ENCODE results near the gene DGCR6. TPM values are rescaled to one million over a fixed set of nuclear protein-coding genes. Genes with fewer than 3 reads are reported as not detected.

Gene DGCR6
- total RNA-seq, 1 experiment from 2014 or later, result 1.8 TPM

Other genes starting within 250 kb of the DGCR6 start
- gene PRODH, start 30.0 kb downstream of the DGCR6 start, total RNA-seq (2021), result 51.2 and 54.3 TPM in 2 replicates
- 47.2 and 50.7 TPM in 2 replicates for gene DGCR2, start 216.1 kb downstream of the DGCR6 start, total RNA-seq (2021)
- gene TSSK2, start 225.0 kb downstream of the DGCR6 start, total RNA-seq (2021), result not detected in 2 replicates
- 18.7 and 19.4 TPM in 2 replicates for gene ESS2, start 238.3 kb downstream of the DGCR6 start, total RNA-seq (2021)
- gene GSC2, start 244.0 kb downstream of the DGCR6 start, total RNA-seq (2021), result 0.22 TPM in 2 replicates